CD4-positive, alpha-beta T cell (primary cell): Measurements from ENCODE around the gene DNAH17. TPM values are rescaled to one million over a fixed set of nuclear protein-coding genes. Genes with fewer than 3 reads are reported as not detected.

Experiments used
- ATAC-seq: fragments of 200-7000 bp; cut with Tn5 transposase; one replicate; pipeline ENCODE4 v1.10.0; 2022; ENCODE audit warnings: mild to moderate bottlenecking; ENCODE audit not compliant: poor library complexity
- CTCF ChIA-PET: fragments of 350-600 bp; sonication (Branson Sonifier 250); formaldehyde crosslinking; loops from one replicate; lab custom pipeline; 2021; ENCODE audit warnings: antibody characterized with exemption, inconsistent platforms; lab: Charles Lee
- POLR2A ChIA-PET: fragments of 350-600 bp; sonication (Branson Sonifier 250); formaldehyde crosslinking; loops from one replicate; lab custom pipeline; 2021; ENCODE audit warnings: antibody characterized with exemption, inconsistent platforms; lab: Charles Lee
- DNase-seq, 14 experiments: peaks; one replicate each; pipeline ENCODE4 v3.0.0-alpha.2; 2013 to 2020; ENCODE audit warnings: mixed read lengths in 2 of 14
- H3K27ac ChIP-seq, 2 donors: one replicate each; pipeline versions ENCODE4 v1.5.1 to v1.7.0; 2013; ENCODE audit warnings: low read length in 2 of 2, low read depth in 1 of 2, mild to moderate bottlenecking in 1 of 2
- H3K27me3 ChIP-seq, 2 experiments: 1 replicate in 1 of 2; 2 replicates in 1 of 2; pipeline versions ENCODE4 v1.6.1 to v1.7.0; 2013; ENCODE audit warnings: low read length in 2 of 2, control low read depth in 1 of 2, mild to moderate bottlenecking in 1 of 2, moderate library complexity in 1 of 2; ENCODE audit not compliant: insufficient read depth in 2 of 2, control insufficient read depth in 1 of 2
- H3K36me3 ChIP-seq: one replicate; pipeline ENCODE4 v1.6.1; 2013; ENCODE audit warnings: low read length, control low read depth; ENCODE audit not compliant: insufficient read depth
- H3K4me1 ChIP-seq: one replicate; pipeline ENCODE4 v1.6.1; 2013; ENCODE audit warnings: low read length, control low read depth; ENCODE audit not compliant: insufficient read depth
- H3K4me3 ChIP-seq: one replicate; pipeline ENCODE4 v1.5.1; 2013; ENCODE audit warnings: mild to moderate bottlenecking, low read length, moderate library complexity
- H3K9me3 ChIP-seq, 2 experiments: 1 replicate in 1 of 2; 2 replicates in 1 of 2; pipeline versions ENCODE4 v1.6.1 to v1.7.0; 2013; ENCODE audit warnings: low read length in 2 of 2, mild to moderate bottlenecking in 2 of 2, control low read depth in 1 of 2, moderate library complexity in 1 of 2; ENCODE audit not compliant: control insufficient read depth in 1 of 2, insufficient read depth in 1 of 2
- H3K27ac Mint-ChIP-seq: one replicate; pipeline ENCODE4 v1.8.0; 2020; ENCODE audit warnings: mixed read lengths
- H3K27me3 Mint-ChIP-seq: one replicate; pipeline ENCODE4 v1.8.0; 2021; ENCODE audit warnings: mixed read lengths
- H3K36me3 Mint-ChIP-seq: one replicate; pipeline ENCODE4 v1.8.0; 2021; ENCODE audit warnings: low read depth, mixed read lengths
- H3K4me1 Mint-ChIP-seq: one replicate; pipeline ENCODE4 v1.8.0; 2021; ENCODE audit warnings: low read depth, mixed read lengths
- H3K4me3 Mint-ChIP-seq: one replicate; pipeline ENCODE4 v1.8.0; 2020; ENCODE audit warnings: mild to moderate bottlenecking, mixed read lengths
- H3K9me3 Mint-ChIP-seq: one replicate; pipeline ENCODE4 v1.8.0; 2020; ENCODE audit warnings: mixed read lengths
- intact Hi-C, 2 experiments: fragments of 100-400 bp; cut with DNase I in 1 of 2; cut with micrococcal nuclease in 1 of 2; formaldehyde crosslinking; loops; one replicate each; pipeline versions ENCODE4 v1.15.1 to v1.9.0; 2023 to 2025; cut with DNase I, micrococcal nuclease
- total RNA-seq, 174 experiments: library from RNA in 2 of 174; stranded (reverse) in 2 of 174; gene quantifications; one replicate each; pipeline ENCODE4 v1.2.3 and lab custom pipeline; 2021 to 2026
- TF ChIP-seq, protein P1 (sequence below): fragments of 200-600 bp; IDR thresholded peaks from one replicate; pipeline ENCODE4 v1.8.0; 2022; ENCODE audit warnings: antibody characterized with exemption, mild to moderate bottlenecking

Gene DNAH17
- total RNA-seq, 2 experiments from 2014 or later, result 0.14 TPM; not detected in 1

DNA sequence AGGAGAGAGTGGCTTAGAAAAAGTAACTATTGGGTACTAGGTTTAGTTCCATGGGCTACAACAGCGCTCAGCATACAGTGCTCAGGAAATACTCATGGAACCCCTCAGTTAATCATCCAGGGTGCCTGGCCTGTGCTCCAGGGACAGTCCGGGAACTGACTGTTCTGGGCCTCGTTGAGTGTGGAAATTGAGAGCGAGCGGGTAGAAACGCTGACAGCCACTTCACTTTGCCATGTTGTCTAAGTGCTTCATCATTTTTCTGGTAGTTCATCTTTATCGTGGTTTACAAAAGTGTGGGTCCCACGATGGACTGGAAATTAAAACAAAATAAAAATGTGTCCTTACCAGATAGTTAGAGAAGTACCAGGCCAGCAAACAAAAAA, 31.6 kb upstream of the DNAH17 start:
- Mint-ChIP-seq H3K27me3 (no peaks in the 10 kb centered on the region), H3K4me1 (no peaks in the 10 kb centered on the region), H3K36me3 (no peaks in the 10 kb centered on the region), H3K9me3 (no peaks in the 10 kb centered on the region), H3K27ac (no peak overlapping the region), H3K4me3 (no peak overlapping the region)
- Histone ChIP-seq H3K27me3 (peaks cover 0 to 2% of the 10 kb centered on the region in 2 experiments), H3K36me3 (no peaks in the 10 kb centered on the region), H3K4me3 (no peak overlapping the region), H3K27ac (no peak overlapping the region), H3K9me3 (peaks cover 0 to 5% of the 10 kb centered on the region in 2 experiments), H3K4me1 (no peaks in the 10 kb centered on the region)
- TF ChIP-seq, protein P1, sequence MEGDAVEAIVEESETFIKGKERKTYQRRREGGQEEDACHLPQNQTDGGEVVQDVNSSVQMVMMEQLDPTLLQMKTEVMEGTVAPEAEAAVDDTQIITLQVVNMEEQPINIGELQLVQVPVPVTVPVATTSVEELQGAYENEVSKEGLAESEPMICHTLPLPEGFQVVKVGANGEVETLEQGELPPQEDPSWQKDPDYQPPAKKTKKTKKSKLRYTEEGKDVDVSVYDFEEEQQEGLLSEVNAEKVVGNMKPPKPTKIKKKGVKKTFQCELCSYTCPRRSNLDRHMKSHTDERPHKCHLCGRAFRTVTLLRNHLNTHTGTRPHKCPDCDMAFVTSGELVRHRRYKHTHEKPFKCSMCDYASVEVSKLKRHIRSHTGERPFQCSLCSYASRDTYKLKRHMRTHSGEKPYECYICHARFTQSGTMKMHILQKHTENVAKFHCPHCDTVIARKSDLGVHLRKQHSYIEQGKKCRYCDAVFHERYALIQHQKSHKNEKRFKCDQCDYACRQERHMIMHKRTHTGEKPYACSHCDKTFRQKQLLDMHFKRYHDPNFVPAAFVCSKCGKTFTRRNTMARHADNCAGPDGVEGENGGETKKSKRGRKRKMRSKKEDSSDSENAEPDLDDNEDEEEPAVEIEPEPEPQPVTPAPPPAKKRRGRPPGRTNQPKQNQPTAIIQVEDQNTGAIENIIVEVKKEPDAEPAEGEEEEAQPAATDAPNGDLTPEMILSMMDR, result no peak
- intact Hi-C loops, result no loop called here
- CTCF ChIA-PET, result no interaction called here
- DNase-seq, result no peak
- POLR2A ChIA-PET, result no interaction called here
- no peak for ATAC-seq

DNA sequence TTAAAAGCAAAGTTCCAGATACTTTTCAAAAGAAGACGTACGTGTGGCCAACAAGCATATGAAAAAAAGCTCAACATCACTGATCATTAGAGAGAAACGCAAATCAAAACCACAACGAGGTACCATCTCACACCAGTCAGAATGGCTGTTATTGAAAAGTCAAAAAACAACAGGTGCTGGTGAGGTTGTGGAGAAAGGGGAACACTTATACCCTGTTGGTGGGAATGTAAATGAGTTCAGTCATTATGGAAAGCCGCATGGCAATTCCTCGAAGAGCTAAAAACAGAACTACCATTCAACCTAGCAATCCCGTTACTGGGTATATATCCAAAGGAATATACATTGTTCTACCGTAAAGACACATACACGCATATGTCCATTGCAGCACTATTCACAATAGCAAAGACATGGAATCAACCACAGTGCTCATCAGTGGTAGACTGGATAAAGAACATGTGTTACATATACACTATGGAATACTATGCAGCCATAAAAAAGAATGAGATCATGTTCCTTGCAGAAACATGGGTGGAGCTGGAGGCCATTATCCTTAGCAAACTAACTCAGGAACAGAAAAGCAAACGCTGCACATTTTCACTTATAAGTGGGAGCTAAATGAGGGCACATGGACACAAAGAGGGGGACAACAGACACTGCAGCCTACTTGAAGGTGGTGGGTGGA, 31.1 kb upstream of the DNAH17 start:
- Histone ChIP-seq H3K27ac (no peak overlapping the region), H3K36me3 (no peaks in the 10 kb centered on the region), H3K4me1 (no peaks in the 10 kb centered on the region), H3K4me3 (no peak overlapping the region), H3K27me3 (peaks cover 0 to 2% of the 10 kb centered on the region in 2 experiments), H3K9me3 (peaks cover 0 to 5% of the 10 kb centered on the region in 2 experiments)
- Mint-ChIP-seq H3K4me1 (no peaks in the 10 kb centered on the region), H3K4me3 (no peak overlapping the region), H3K27me3 (no peaks in the 10 kb centered on the region), H3K9me3 (no peaks in the 10 kb centered on the region), H3K27ac (no peak overlapping the region), H3K36me3 (no peaks in the 10 kb centered on the region)
- intact Hi-C loops, result no loop called here
- DNase-seq, result no peak
- TF ChIP-seq, protein P1, result no peak
- POLR2A ChIA-PET, result no interaction called here
- CTCF ChIA-PET, result no interaction called here
- no peak for ATAC-seq

DNA sequence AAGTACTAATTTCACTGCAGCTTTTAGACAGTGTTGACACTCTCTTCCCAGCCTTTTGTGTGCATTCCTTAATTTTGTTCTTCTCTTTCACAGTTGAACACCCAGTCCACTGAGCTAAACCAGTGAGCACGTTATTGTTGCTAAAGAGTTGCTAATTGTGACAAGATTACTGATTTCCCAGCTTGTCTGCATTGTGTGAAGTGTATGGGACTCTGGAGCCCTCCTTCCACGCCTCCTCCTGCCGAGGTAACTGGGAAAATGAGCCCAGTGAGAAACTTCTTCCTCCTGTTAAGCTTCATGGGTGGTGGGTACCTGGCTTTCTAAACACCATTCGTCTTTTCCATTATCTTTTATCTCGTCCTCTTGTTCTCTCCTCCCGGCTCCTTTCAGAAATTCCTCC, 29.8 kb upstream of the DNAH17 start:
- H3K9me3 Mint-ChIP-seq, result no peaks in the 10 kb centered on the region
- H3K4me3 Mint-ChIP-seq, result no peak overlapping the region
- peaks cover 0 to 2% of the 10 kb centered on the region in 2 experiments for H3K27me3 ChIP-seq
- H3K36me3 ChIP-seq, result no peaks in the 10 kb centered on the region
- H3K4me1 Mint-ChIP-seq, result no peaks in the 10 kb centered on the region
- H3K4me3 ChIP-seq, result no peak overlapping the region
- DNase-seq, result no peak
- no peak overlapping the region for H3K27ac Mint-ChIP-seq
- ChIA-PET CTCF (no interaction called here), POLR2A (no interaction called here)
- TF ChIP-seq, protein P1, result no peak
- ATAC-seq, result no peak
- peaks cover 0 to 5% of the 10 kb centered on the region in 2 experiments for H3K9me3 ChIP-seq
- no peaks in the 10 kb centered on the region for H3K27me3 Mint-ChIP-seq
- H3K36me3 Mint-ChIP-seq, result no peaks in the 10 kb centered on the region
- no peak overlapping the region for H3K27ac ChIP-seq
- intact Hi-C loops, result no loop called here
- H3K4me1 ChIP-seq, result no peaks in the 10 kb centered on the region
